Body of pancreas (tissue), 4 donors: Measurements from ENCODE around the gene SORCS2. TPM values are rescaled to one million over a fixed set of nuclear protein-coding genes. Genes with fewer than 3 reads are reported as not detected.

ENCODE experiments used
- ATAC-seq: fragments of 150-250 bp; one replicate; pipeline ENCODE4 v1.9.1; 2016
- DNase-seq, 4 donors: peaks; one replicate each; pipeline ENCODE4 v3.0.0-alpha.2; 2019
- H3K27ac ChIP-seq, 4 donors: fragments of 200-600 bp; sonication (generic); 1 replicate in 3 of 4; 2 replicates in 1 of 4; pipeline versions ENCODE4 v1.5.1 to v1.6.1; 2016 to 2019; ENCODE audit warnings: mild to moderate bottlenecking in 1 of 4, mixed read lengths in 1 of 4, moderate library complexity in 1 of 4
- H3K27me3 ChIP-seq, 2 donors: fragments of 200-600 bp; sonication (generic); one replicate each; pipeline ENCODE4 v1.6.0; 2016; ENCODE audit warnings: mild to moderate bottlenecking in 1 of 2
- H3K36me3 ChIP-seq, 2 donors: fragments of 200-600 bp; sonication (generic); replicated peaks in 1 of 2; 2 replicates each; pipeline ENCODE4 v1.5.1; 2016; ENCODE audit warnings: low read depth in 2 of 2; ENCODE audit not compliant: insufficient read depth in 1 of 2
- H3K4me1 ChIP-seq: fragments of 200-600 bp; sonication (generic); one replicate; pipeline ENCODE4 v1.6.0; 2016
- H3K4me3 ChIP-seq, 2 donors: fragments of 200-600 bp; sonication (generic); 1 replicate in 1 of 2; 2 replicates in 1 of 2; pipeline ENCODE4 v1.5.1; 2016 to 2019
- H3K9me3 ChIP-seq, 3 donors: fragments of 200-600 bp; sonication (generic); 1 replicate in 2 of 3; 2 replicates in 1 of 3; pipeline ENCODE4 v1.5.1; 2016
- CTCF ChIP-seq, 7 experiments: fragments of 450-650 bp in 4 of 7; fragments of 200-600 bp in 3 of 7; sonication (generic) in 3 of 7; IDR thresholded peaks; one replicate each; pipeline ENCODE4 v1.5.1; 2016 to 2019; ENCODE audit warnings: antibody characterized with exemption in 7 of 7
- POLR2A ChIP-seq, 3 donors: fragments of 450-650 bp; IDR thresholded peaks; one replicate each; pipeline ENCODE4 v1.6.1; 2016; ENCODE audit warnings: antibody characterized with exemption in 3 of 3, mild to moderate bottlenecking in 2 of 3
- WGBS, 2 donors: methylation state at CpG; one replicate each; pipeline ENCODE4 v1.1.5; 2017; 5-methylcytosine and 5-hydroxymethylcytosine counted together
- intact Hi-C: fragments of 100-400 bp; cut with DNase I; formaldehyde crosslinking; loops from one replicate; pipeline ENCODE4 v1.15.1; 2023
- total RNA-seq, 2 donors: library from RNA; depleted of rRNA; stranded (reverse); fragments of >200 nt; gene quantifications; one replicate each; pipeline ENCODE4 v1.1.0, GENCODE V29; 2016

The SORCS2 gene
- total RNA-seq, 2 donors from 2014 or later, result 0.26 to 0.33 TPM

DNA sequence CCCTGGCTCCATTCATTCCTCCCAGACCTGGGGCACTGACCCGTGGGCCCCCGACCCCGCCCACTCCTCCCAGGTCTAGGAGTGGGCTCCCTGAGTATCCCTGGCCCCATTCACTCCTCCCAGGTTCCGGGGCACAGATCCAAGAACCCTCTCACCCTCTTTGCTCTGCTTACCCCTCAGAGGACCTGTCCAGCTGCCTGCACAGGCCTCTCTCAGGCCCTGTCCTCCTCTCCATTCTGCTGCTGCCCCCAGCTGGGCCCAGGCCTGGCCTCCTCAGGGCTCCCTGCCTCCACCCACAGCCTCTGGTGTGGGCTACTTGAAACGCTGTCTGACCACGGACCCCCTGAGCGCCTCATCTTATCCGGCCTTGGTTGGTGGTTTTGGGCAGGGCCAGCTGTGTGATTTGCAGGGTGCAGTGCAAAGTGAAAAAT lies 460.1 kb downstream of the SORCS2 start:
- TF ChIP-seq CTCF (IDR thresholded peaks at IDR 0.05), result no peak
- TF ChIP-seq POLR2A (IDR thresholded peaks at IDR 0.05), result no peak
- no peaks in the 10 kb centered on the region for H3K36me3 ChIP-seq
- no peak for ATAC-seq
- intact Hi-C loops, result no loop called here
- no peak for DNase-seq
- 52 to 68% methylated on average over 8 of the region's 8 CpGs for whole genome bisulfite sequencing, 2 donors
- H3K27me3 ChIP-seq, result no peaks in the 10 kb centered on the region
- no peaks in the 10 kb centered on the region for H3K9me3 ChIP-seq
- no peak overlapping the region for H3K4me3 ChIP-seq
- no peak overlapping the region for H3K27ac ChIP-seq
- no peaks in the 10 kb centered on the region for H3K4me1 ChIP-seq

GRCh38 chr4:7652906-7653305 lies 460.6 kb downstream of the SORCS2 start:
- WGBS, 2 donors, result 67 to 79% methylated on average over 2 to 3 of the region's 3 CpGs
- ATAC-seq (no peak), DNase-seq (no peak)
- Histone ChIP-seq H3K4me3 (no peak overlapping the region), H3K27ac (no peak overlapping the region), H3K36me3 (no peaks in the 10 kb centered on the region), H3K9me3 (no peaks in the 10 kb centered on the region), H3K4me1 (no peaks in the 10 kb centered on the region), H3K27me3 (no peaks in the 10 kb centered on the region)
- TF ChIP-seq POLR2A (IDR thresholded peaks at IDR 0.05), result no peak
- no peak for TF ChIP-seq CTCF (IDR thresholded peaks at IDR 0.05)
- intact Hi-C loops, result no loop called here

- Histone ChIP-seq H3K4me3 (no peak overlapping the region), H3K36me3 (no peaks in the 10 kb centered on the region), H3K9me3 (no peaks in the 10 kb centered on the region), H3K4me1 (no peaks in the 10 kb centered on the region), H3K27me3 (no peaks in the 10 kb centered on the region), H3K27ac (peak overlapping the region in 1 of 4 donors; percentile 45)
- ATAC-seq (no peak), DNase-seq (peak in 1 of 4 donors; percentile 54)
- intact Hi-C loops, result no loop called here
- TF ChIP-seq POLR2A (IDR thresholded peaks at IDR 0.05) (peak in 1 of 3 donors; percentile 23), CTCF (IDR thresholded peaks at IDR 0.05) (no peak)
- WGBS, 2 donors, result 58 to 59% methylated on average over 20 to 23 of the region's 23 CpGs
Observed at GRCh38 chr4:7653510-7654369, 461.4 kb downstream of the SORCS2 start.

- intact Hi-C loops, result no loop called here
Observed at GRCh38 chr4:7654550-7655445, 462.5 kb downstream of the SORCS2 start.

More at GRCh38 chr4:7654550-7655445, 462.5 kb downstream of the SORCS2 start:
- Histone ChIP-seq H3K27me3 (no peaks in the 10 kb centered on the region), H3K4me1 (no peaks in the 10 kb centered on the region), H3K9me3 (no peaks in the 10 kb centered on the region), H3K36me3 (no peaks in the 10 kb centered on the region), H3K4me3 (no peak overlapping the region), H3K27ac (no peak overlapping the region)
- no peak for TF ChIP-seq POLR2A (IDR thresholded peaks at IDR 0.05)
- no peak for TF ChIP-seq CTCF (IDR thresholded peaks at IDR 0.05)
- 51 to 67% methylated on average over 20 to 25 of the region's 25 CpGs for WGBS, 2 donors
- DNase-seq, result no peak
- ATAC-seq, result no peak
